BE2C (cell line): ENCODE data around the gene TMEM174.

Source experiments
- DNase-seq: peaks from one replicate; pipeline ENCODE4 v3.0.0-alpha.2; 2020
- H3K27me3 ChIP-seq: fragments of 250-450 bp; sonication (Bioruptor Pico); 2 replicates; pipeline ENCODE4 v1.5.1; 2020; ENCODE audit warnings: mild to moderate bottlenecking
- H3K36me3 ChIP-seq: fragments of 250-450 bp; sonication (Bioruptor Pico); 2 replicates; pipeline ENCODE4 v1.5.1; 2020; ENCODE audit warnings: mild to moderate bottlenecking
- H3K4me1 ChIP-seq: fragments of 250-450 bp; sonication (Bioruptor Pico); 2 replicates; pipeline ENCODE4 v1.5.1; 2020
- H3K4me3 ChIP-seq: 2 replicates; pipeline ENCODE4 v1.5.1; 2011; ENCODE audit warnings: low read depth, low read length
- H3K9me3 ChIP-seq: fragments of 250-450 bp; sonication (Bioruptor Pico); 2 replicates; pipeline ENCODE4 v1.5.1; 2020
- TF ChIP-seq, protein P1 (sequence below): IDR thresholded peaks from 2 replicates; pipeline ENCODE4 v1.5.1; 2012; ENCODE audit warnings: mild to moderate bottlenecking, low read depth, low read length

The TMEM174 gene

DNA sequence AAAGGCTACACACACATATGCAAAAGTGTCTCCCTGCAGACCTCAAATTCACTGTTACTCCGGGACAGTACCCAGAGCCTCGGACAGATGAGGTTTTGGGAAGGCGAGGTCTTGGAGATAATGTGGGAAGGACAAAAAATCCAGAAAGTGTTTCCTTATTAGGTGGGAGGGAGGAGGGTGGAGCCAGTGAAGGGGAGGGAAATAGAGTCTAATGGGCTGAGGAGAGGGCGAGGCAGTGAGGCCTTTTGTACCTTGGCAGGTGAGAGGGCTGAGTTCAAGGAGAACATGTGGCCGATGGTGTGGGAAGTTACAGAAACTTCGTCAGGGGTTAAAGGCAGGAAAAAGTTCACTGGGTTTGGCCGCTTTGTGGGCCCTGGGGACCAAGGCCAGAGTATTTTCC, 22.1 kb upstream of the TMEM174 start:
- Histone ChIP-seq H3K27me3 (peaks cover 13% of the 10 kb centered on the region), H3K9me3 (no peaks in the 10 kb centered on the region), H3K4me1 (no peaks in the 10 kb centered on the region), H3K36me3 (no peaks in the 10 kb centered on the region), H3K4me3 (no peak overlapping the region)
- TF ChIP-seq, protein P1, sequence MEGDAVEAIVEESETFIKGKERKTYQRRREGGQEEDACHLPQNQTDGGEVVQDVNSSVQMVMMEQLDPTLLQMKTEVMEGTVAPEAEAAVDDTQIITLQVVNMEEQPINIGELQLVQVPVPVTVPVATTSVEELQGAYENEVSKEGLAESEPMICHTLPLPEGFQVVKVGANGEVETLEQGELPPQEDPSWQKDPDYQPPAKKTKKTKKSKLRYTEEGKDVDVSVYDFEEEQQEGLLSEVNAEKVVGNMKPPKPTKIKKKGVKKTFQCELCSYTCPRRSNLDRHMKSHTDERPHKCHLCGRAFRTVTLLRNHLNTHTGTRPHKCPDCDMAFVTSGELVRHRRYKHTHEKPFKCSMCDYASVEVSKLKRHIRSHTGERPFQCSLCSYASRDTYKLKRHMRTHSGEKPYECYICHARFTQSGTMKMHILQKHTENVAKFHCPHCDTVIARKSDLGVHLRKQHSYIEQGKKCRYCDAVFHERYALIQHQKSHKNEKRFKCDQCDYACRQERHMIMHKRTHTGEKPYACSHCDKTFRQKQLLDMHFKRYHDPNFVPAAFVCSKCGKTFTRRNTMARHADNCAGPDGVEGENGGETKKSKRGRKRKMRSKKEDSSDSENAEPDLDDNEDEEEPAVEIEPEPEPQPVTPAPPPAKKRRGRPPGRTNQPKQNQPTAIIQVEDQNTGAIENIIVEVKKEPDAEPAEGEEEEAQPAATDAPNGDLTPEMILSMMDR = no peak
- no peak for DNase-seq

DNA sequence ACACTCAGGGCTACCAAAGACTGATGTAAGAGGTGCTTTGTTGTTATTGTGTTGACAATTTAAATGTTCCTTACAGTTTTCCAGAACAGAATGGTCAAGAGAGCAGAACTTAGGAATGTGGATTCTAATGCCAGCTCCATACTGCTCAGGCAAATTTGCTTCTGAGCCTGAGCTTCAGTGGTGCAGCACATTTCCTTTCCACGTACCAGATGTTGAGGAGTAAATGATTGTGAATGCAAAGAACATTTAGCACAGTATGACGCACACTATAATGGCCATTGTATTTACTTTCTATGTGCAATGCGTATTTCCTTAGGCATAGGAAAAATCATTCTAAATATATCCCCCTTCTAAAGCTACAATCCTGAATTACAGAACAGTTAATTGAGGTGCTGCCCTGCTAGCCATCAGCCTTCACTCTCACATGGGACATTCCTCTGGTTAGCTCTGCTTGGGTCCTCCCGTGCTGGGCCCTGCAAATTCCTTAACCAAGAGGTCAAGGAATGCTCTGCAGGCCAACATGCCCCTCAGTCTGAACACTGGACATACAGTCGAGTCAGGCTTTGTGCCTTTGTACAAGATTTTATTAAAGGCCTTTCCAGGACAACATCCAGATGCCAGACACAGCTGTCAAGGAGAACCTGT, 21.1 kb upstream of the TMEM174 start:
- Histone ChIP-seq H3K9me3 (no peaks in the 10 kb centered on the region), H3K4me1 (no peaks in the 10 kb centered on the region), H3K27me3 (peaks cover 3% of the 10 kb centered on the region), H3K4me3 (no peak overlapping the region), H3K36me3 (no peaks in the 10 kb centered on the region)
- TF ChIP-seq, protein P1 = no peak
- DNase-seq = no peak

DNA sequence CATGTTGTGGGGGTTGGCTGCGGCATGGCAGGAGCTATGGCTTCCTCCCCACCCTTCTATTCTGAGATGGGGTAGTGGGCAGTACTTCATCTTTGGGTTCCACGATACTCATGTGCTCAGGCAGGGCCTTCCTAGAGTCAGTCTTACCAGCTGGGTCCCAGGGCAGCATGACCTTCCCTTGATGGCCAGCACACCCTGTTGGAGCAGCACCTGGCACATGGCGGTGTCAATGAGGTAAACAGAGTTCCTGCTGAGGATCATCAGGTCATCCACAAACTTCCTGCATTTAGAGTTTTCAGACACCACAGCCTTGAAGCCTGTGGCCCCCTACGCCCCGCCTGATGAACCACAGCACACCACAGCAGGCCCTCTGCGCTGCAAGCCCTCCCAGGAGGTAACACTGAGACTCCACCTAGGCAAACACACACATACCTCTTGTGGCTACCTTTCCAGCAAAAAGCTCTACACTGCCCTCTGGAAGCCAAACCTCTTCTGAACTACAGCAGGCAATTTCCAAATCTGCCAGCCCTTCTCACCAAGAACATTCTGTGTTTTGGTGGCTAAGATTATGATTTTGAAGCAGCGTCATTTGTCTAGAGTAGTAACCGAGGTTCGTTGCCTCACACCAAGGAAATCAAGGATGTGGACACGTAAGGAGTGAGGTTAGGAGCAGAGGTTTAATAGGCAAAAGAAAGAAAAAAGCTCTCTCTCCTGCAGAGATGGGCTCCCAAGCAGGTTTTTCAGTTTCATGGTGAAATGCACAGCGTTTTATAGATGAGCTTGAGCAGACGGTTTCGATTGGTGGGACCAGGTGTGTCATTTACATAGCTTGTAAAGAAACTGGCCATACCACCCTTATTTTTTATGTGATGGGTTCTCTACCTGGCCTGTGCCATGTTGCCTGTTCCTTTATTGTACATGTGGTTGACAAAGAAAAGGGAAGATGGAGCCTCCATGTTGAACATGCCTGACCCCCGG, 20.3 kb upstream of the TMEM174 start:
- H3K4me1 ChIP-seq = no peaks in the 10 kb centered on the region; the same call in 1 of the 2 replicates
- TF ChIP-seq, protein P1 = no peak

DNA sequence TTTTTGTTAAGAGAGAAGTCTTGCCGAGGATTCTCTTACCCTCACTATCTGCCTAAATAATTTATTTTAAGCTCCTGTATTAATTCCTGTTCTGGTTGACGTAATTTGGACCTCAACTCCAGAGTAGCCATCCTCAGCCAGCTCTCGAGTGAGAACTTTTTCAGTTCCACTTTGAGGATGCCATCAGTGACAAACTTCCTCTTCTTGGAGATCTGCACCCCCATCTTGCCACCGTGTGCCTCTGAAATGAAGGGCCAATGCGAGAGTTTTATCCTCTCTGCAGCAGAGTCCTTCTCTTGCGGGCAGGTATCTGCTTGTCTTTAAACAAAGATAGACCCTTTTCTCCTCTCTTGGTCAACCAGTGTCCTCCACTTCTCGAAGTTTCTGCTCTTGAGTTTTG, 19.5 kb upstream of the TMEM174 start:
- peaks cover 5% of the 10 kb centered on the region; the same call in 1 of the 2 replicates for H3K4me1 ChIP-seq
- TF ChIP-seq, protein P1 = no peak
- no peaks in the 10 kb centered on the region for H3K9me3 ChIP-seq
- DNase-seq = no peak
- no peaks in the 10 kb centered on the region; the same call in 1 of the 2 replicates for H3K27me3 ChIP-seq
- no peaks in the 10 kb centered on the region for H3K36me3 ChIP-seq
- no peak overlapping the region for H3K4me3 ChIP-seq

More for the DNA sequence above, 20.3 kb upstream of the TMEM174 start:
- Histone ChIP-seq H3K4me3 (no peak overlapping the region), H3K9me3 (no peaks in the 10 kb centered on the region), H3K36me3 (no peaks in the 10 kb centered on the region), H3K27me3 (no peaks in the 10 kb centered on the region; the same call in 1 of the 2 replicates)
- no peak for DNase-seq

DNA sequence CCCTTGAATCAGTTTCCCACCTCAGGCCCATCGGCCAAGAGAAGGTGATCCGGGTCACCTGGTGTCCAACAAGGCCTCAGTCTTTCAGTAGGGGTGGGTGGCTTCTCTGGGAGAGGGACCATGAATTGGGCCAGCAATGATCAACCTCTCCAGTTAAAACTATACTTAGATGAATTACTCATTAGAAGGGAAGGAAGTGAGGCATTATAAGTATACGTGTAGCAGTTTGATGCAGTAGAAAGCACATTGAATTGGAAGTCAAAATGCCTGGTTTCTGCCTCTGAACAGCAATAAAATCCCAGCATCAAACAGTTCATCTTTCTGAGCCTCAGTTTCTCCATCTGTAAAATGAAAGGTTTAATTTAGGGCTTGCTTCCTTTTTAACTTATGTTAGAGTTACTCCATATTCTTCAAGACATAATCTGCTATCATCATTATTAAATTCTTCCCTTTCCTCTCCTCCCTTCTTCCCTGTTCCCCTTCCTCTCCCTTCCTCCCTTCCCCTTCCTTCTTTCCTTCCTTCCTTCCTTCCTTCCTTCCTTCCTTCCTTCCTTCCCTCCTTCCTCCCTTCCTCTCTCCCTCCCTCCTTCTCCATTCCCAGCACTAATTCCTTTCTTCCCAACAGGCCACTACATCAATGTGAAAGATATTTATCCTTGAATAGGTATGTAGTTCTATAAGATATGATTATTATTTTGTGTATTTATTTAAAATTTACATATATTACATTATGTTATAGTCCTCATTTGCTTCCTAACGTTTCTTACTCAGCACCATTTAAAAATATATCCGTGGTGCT, 18.6 kb upstream of the TMEM174 start:
- DNase-seq = no peak
- no peaks in the 10 kb centered on the region; the same call in 1 of the 2 replicates for H3K27me3 ChIP-seq
- H3K4me1 ChIP-seq = peaks cover 7% of the 10 kb centered on the region; the same call in 1 of the 2 replicates
- H3K36me3 ChIP-seq = no peaks in the 10 kb centered on the region
- TF ChIP-seq, protein P1 = no peak
- no peaks in the 10 kb centered on the region for H3K9me3 ChIP-seq
- H3K4me3 ChIP-seq = no peak overlapping the region
